HEK293T (cell line): ENCODE data around the gene ADD1.

Experiments
- CTCF ChIA-PET: fragments of 350-600 bp; formaldehyde crosslinking; extraction: SDS; loops from one replicate; lab custom pipeline; 2021; ENCODE audit warnings: antibody characterized with exemption, inconsistent platforms; lab: Yijun Ruan, JAX
- POLR2A ChIA-PET: fragments of 350-600 bp; formaldehyde crosslinking; extraction: SDS; loops from one replicate; lab custom pipeline; 2020; ENCODE audit warnings: antibody characterized with exemption, inconsistent platforms; lab: Yijun Ruan, JAX
- DNase-seq: peaks from one replicate; pipeline ENCODE4 v3.0.0; 2012; ENCODE audit warnings: mixed read lengths; ENCODE audit errors: extremely low spot score
- ARNT ChIP-seq: fragments of 450-650 bp; IDR thresholded peaks from 2 replicates; pipeline ENCODE4 v1.6.1; 2017; ENCODE audit warnings: mild to moderate bottlenecking
- BHLHE40 ChIP-seq: fragments of 450-650 bp; IDR thresholded peaks from 2 replicates; pipeline ENCODE4 v1.6.1; 2016; ENCODE audit warnings: mild to moderate bottlenecking, moderate library complexity, borderline replicate concordance
- CTBP1 ChIP-seq: fragments of 450-650 bp; IDR thresholded peaks from 2 replicates; pipeline ENCODE4 v1.6.1; 2016; ENCODE audit warnings: borderline replicate concordance
- ELF4 ChIP-seq: fragments of 450-650 bp; IDR thresholded peaks from 2 replicates; pipeline ENCODE4 v1.6.1; 2017; ENCODE audit warnings: antibody characterized with exemption
- FOXA1 ChIP-seq: fragments of 450-650 bp; IDR thresholded peaks from 2 replicates; pipeline ENCODE4 v1.6.1; 2016; ENCODE audit warnings: mild to moderate bottlenecking
- FOXK2 ChIP-seq: fragments of 450-650 bp; IDR thresholded peaks from 2 replicates; pipeline ENCODE4 v1.6.1; 2016; ENCODE audit warnings: mild to moderate bottlenecking
- FOXM1 ChIP-seq: fragments of 450-650 bp; IDR thresholded peaks from 2 replicates; pipeline ENCODE4 v1.6.1; 2017; ENCODE audit warnings: mild to moderate bottlenecking, borderline replicate concordance
- HDGF ChIP-seq: fragments of 450-650 bp; IDR thresholded peaks from 2 replicates; pipeline ENCODE4 v1.6.1; 2017; ENCODE audit warnings: antibody characterized with exemption, borderline replicate concordance
- L3MBTL2 ChIP-seq: fragments of 450-650 bp; conservative IDR thresholded peaks from 2 replicates; pipeline ENCODE4 v1.6.1; 2016; ENCODE audit warnings: mild to moderate bottlenecking
- LEF1 ChIP-seq: fragments of 450-650 bp; IDR thresholded peaks from 2 replicates; pipeline ENCODE4 v1.6.1; 2017; ENCODE audit warnings: mild to moderate bottlenecking, borderline replicate concordance
- NFRKB ChIP-seq: fragments of 450-650 bp; IDR thresholded peaks from 2 replicates; pipeline ENCODE4 v1.6.1; 2016; ENCODE audit warnings: mild to moderate bottlenecking, moderate library complexity
- SP1 ChIP-seq: fragments of 450-650 bp; IDR thresholded peaks from 2 replicates; pipeline ENCODE4 v1.6.1; 2017
- SUZ12 ChIP-seq: fragments of 450-650 bp; IDR thresholded peaks from 2 replicates; pipeline ENCODE4 v1.6.1; 2016; ENCODE audit warnings: mild to moderate bottlenecking
- TARDBP ChIP-seq: fragments of 450-650 bp; IDR thresholded peaks from 2 replicates; pipeline ENCODE4 v1.6.1; 2016
- ZNF384 ChIP-seq: fragments of 450-650 bp; IDR thresholded peaks from 2 replicates; pipeline ENCODE4 v1.6.1; 2016
- TF ChIP-seq, protein P1 (sequence below): fragments of 450-650 bp; IDR thresholded peaks from 2 replicates; pipeline ENCODE4 v1.6.1; 2016

ADD1 gene

DNA sequence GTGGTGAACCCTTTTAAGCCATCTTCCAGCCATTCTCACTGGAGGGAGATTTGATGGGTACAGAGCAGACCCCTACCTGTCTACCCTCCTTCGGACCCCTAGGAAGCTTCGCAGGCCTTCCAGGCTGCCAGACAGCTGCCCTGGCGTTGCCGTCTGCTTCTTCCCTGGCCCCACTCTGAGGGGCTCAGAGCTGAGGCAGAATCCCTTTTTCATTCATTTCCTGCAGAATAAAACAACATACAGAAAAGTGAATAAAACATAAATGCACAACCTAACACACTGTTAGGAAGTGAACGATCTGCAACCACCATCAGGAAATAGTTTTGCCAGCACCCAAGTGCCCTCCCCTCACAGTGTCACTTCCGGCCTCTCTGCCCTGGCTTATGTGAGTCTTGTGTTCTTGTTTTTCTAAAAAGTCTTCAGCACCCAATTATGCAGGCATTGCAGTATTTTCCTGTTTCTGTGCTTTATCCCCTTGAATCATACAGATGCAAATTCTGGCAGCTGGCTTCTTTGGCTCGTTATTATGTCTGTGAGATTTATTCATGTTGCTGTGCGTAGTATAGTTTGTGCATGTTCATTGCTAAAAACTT lies 5.6 kb upstream of the ADD1 start:
- CTCF ChIA-PET = interaction anchor here (0.6 kb wide), 1 partner anchor 125 kb away, joined by 3 read pairs; no protein-coding TSS in a partner anchor
- POLR2A ChIA-PET = no interaction called here
- DNase-seq = no peak
- TF ChIP-seq LEF1 (no peak), FOXK2 (no peak), ZNF384 (no peak), FOXA1 (no peak), TARDBP (no peak), ELF4 (no peak), SUZ12 (no peak), HDGF (no peak)

DNA sequence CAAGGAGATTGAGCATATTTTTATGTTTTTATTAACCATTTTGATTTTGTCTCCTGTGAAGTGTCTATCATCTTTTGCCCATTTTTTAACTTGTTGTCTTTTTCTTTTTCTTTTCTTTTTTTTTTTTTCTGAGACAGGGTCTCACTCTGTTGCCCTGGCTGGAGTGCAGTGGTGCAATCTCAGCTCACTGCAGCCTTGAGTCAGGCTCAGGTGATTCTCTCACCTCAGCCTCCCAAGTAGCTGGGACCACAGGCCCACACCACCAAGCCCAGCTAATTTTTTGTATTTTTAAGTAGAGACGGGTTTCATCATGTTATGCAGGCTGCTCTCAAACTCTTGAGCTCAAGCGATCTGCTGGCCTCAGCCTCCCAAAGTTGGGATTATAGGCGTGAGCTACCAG lies 4.6 kb upstream of the ADD1 start:
- DNase-seq = no peak
- POLR2A ChIA-PET = interaction anchor here (0.6 kb wide), 1 partner anchor 237 kb away, joined by 3 read pairs; no protein-coding TSS in a partner anchor
- CTCF ChIA-PET = interaction anchor here (0.7 kb wide), 1 partner anchor 16 kb away, joined by 3 read pairs; no protein-coding TSS in a partner anchor
- TF ChIP-seq LEF1 (no peak), ARNT (no peak), CTBP1 (no peak), ZNF384 (no peak), SP1 (no peak), ELF4 (no peak), FOXA1 (no peak), FOXK2 (no peak), FOXM1 (no peak), NFRKB (no peak), HDGF (no peak), SUZ12 (no peak), L3MBTL2 (no peak), BHLHE40 (no peak), TARDBP (no peak)
- TF ChIP-seq, protein P1, sequence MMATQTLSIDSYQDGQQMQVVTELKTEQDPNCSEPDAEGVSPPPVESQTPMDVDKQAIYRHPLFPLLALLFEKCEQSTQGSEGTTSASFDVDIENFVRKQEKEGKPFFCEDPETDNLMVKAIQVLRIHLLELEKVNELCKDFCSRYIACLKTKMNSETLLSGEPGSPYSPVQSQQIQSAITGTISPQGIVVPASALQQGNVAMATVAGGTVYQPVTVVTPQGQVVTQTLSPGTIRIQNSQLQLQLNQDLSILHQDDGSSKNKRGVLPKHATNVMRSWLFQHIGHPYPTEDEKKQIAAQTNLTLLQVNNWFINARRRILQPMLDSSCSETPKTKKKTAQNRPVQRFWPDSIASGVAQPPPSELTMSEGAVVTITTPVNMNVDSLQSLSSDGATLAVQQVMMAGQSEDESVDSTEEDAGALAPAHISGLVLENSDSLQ = no peak

DNA sequence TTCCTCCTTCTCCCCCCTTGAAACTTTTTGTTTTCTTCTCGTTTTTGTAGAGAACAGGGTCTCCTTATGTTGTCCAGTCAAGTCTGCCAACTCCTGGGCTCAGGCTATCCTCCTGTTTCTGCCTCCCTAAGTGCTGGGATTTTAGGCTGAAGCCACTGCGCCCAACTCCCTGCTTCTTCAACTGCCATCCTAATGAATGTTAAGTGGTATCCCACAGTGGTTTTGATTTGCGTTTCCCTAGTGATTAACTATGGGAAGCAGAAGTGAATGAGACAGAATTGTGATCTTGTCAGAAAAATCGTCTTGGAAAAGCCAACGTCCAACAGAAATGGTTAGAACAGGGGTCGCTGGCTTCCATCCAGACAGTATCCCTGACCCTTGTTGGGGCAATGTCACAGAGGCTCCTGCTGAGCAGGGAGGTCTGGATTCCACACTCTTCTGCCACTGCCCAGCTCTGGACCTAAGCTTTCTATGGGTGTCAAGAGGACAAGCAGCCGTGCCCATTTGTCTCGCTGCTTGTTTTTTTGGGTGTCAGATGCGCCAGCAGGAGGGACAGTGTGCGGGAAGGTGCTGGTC lies 869 bp upstream of the ADD1 start:
- POLR2A ChIA-PET = interaction anchor here (1.2 to 1.5 kb wide), 2 partner anchors 19 to 120 kb away, joined by 3 to 6 read pairs; partner anchors contain the start of genes GRK4 and NOP14
- CTCF ChIA-PET = no interaction called here

DNA sequence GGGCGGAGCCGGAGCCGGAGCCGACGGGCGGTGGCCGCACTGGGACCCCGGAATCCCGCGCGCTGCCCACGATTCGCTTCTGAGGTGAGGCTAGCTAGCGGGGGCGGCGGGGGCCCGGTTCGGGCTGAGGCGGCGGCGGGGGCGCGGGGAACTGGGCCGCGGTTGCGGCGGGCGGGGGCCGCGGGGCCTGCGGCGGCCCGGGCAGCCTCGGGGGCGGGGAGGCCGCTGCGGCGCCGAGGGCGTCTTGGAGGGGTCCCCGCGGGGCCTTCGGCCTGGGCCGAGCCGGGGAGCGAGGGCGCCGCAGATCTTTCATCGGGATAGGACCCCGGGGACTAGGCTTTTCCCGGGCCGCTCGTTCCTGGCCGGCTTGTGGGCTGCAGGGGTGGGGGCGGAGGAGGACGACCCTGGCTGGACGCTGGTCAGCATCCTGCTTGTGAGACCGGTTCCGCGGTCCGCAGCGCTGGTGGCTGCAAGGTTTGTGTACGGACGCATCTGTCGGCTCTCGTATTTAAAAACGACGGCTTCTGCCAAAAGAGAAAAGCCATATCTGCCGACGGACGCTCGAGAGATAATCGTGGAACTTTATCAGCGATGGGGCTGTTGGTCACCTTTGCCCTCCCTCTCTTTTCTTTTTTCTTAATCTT lies 419 bp downstream of the ADD1 start:
- TF ChIP-seq L3MBTL2 (no peak), FOXM1 (no peak), BHLHE40 (no peak), CTBP1 (no peak), SP1 (no peak), ARNT (no peak), ELF4 (no peak), SUZ12 (no peak), ZNF384 (no peak), FOXA1 (no peak), TARDBP (no peak), NFRKB (no peak), LEF1 (no peak), HDGF (no peak)
- TF ChIP-seq, protein P1 = no peak
- DNase-seq = no peak
- POLR2A ChIA-PET = interaction anchor here (1.2 to 1.5 kb wide), 3 partner anchors 17 to 119 kb away, joined by 3 to 6 read pairs (median 3); partner anchors contain the start of genes GRK4 and NOP14
- CTCF ChIA-PET = no interaction called here

More for the DNA sequence above, 869 bp upstream of the ADD1 start:
- no peak for DNase-seq
- no peak for TF ChIP-seq FOXM1
- no peak for TF ChIP-seq LEF1
- TF ChIP-seq L3MBTL2 = no peak
- TF ChIP-seq, protein P1 = no peak

DNA sequence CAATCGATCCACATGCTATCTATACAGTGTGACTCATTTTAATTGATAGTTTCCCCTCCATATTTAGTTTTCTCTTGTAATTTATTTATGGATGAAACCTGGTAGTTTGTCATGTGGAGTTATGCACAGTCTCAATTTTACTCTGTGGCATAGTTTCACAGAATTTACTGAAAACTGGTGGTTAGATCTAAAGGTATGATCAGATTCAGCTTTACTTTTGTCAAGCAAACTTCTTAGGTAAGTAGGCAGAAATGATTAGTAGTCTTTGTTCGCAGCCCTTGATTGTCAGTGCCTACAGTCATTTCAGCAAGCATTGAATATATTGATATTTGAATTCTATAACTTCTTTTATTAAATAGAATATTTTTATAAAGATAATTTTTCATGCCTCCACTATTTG lies 2.5 kb downstream of the ADD1 start:
- POLR2A ChIA-PET = no interaction called here
- TF ChIP-seq HDGF = no peak
- no peak for TF ChIP-seq L3MBTL2
- no peak for TF ChIP-seq FOXA1
- TF ChIP-seq ELF4 = no peak
- no peak for TF ChIP-seq SP1
- TF ChIP-seq SUZ12 = no peak
- TF ChIP-seq NFRKB = no peak
- TF ChIP-seq FOXK2 = no peak
- no peak for TF ChIP-seq CTBP1
- no peak for TF ChIP-seq ARNT
- no peak for TF ChIP-seq FOXM1
- TF ChIP-seq ZNF384 = no peak
- TF ChIP-seq BHLHE40 = no peak
- TF ChIP-seq, protein P1 = no peak
- no peak for TF ChIP-seq TARDBP
- no peak for TF ChIP-seq LEF1
- no peak for DNase-seq
- CTCF ChIA-PET = no interaction called here
